Ovary (tissue), 3 donors: Measurements from ENCODE around the gene KIF4B.

Experiments used
- POLR2A ChIP-seq: fragments of 450-650 bp; IDR thresholded peaks from one replicate; pipeline ENCODE4 v1.6.1; 2017; ENCODE audit warnings: antibody characterized with exemption, mild to moderate bottlenecking, moderate library complexity
- TF ChIP-seq, protein P1 (sequence below), 3 donors: fragments of 450-650 bp in 2 of 3; fragments of 200-600 bp in 1 of 3; IDR thresholded peaks; one replicate each; pipeline versions ENCODE4 v1.5.1 to v1.8.0; 2016 to 2022; ENCODE audit warnings: antibody characterized with exemption in 3 of 3, mild to moderate bottlenecking in 1 of 3
- donor health status: DM: no; HTN: no; CAD: no.

DNA sequence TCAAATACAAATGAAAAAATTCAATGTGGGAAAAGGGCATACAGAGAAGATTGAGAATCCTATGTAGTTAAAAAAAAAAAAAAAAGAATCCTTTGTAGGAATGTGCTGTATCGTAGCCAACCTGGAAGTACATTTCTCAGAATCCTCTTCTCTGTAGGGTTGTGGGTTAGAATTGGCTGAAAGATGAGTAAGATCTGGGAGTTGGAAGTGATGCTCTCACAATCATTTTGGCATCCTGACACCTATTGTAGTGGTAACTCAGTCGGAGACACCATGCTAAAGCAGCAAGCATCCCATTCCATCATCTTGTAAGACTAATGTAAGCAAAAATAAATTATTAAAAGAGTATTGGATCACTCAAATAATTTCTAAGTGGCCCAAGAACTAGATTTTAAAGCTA lies 42.1 kb upstream of the KIF4B start:
- TF ChIP-seq, protein P1, sequence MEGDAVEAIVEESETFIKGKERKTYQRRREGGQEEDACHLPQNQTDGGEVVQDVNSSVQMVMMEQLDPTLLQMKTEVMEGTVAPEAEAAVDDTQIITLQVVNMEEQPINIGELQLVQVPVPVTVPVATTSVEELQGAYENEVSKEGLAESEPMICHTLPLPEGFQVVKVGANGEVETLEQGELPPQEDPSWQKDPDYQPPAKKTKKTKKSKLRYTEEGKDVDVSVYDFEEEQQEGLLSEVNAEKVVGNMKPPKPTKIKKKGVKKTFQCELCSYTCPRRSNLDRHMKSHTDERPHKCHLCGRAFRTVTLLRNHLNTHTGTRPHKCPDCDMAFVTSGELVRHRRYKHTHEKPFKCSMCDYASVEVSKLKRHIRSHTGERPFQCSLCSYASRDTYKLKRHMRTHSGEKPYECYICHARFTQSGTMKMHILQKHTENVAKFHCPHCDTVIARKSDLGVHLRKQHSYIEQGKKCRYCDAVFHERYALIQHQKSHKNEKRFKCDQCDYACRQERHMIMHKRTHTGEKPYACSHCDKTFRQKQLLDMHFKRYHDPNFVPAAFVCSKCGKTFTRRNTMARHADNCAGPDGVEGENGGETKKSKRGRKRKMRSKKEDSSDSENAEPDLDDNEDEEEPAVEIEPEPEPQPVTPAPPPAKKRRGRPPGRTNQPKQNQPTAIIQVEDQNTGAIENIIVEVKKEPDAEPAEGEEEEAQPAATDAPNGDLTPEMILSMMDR (IDR thresholded peaks at IDR 0.05) = no peak
- TF ChIP-seq POLR2A = no peak
